HG03196 (cell line): Measurements from ENCODE around the gene ARHGAP8.

Experiments
- ATAC-seq: cut with Tn5 transposase; IDR thresholded peaks from one replicate; pipeline ENCODE4 v1.9.1; 2021; ENCODE audit not compliant: unreplicated experiment

ARHGAP8 gene

DNA sequence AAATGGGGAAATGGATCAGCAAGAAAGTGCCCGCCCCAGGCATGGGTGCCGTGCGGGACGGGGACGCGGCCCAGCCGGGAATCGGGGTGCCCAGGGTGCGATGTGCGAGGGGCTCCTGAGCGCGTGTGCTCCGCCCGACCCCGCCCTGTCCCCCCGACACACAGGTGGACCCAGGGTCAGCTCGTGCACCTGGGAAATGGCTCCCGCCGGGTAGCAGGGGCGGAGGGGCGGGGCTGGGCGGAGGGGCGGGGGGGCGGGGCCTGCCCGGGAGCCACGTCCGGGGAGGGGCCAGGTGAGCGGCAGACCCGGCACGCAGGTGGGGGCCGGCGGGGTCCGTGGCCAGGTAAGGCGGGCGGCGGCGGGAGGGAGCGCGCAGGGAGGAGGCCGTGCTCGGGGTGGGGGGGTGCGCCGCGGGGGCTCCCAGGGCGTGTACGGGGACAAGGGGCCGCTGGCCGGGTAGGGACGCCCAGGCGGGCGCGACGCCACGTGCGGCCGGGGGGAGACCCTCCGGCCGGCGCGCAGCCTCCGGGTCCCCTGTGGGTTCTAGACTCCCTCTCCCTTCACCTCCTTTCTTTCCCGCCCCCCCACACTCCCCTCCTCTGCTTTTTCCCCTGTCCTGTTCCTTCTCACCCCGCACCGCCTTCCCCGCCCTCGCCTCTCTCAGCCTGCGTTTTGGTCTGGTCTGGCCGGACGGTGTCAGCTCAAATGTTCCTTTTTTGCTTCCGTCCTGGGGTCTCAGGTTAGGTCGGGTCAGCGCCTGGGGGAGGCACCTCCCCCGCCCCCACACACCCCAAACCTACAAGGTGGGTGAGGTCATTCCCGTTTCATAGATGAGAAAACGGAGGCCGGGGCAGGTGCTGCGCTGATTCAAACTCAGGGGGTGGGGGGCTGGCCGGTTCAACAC lies at the start of gene ARHGAP8:
ARHGAP8 (plus strand) TSS at position 291 of the 904 bp plus-strand sequence. CDS start 33,953 bp downstream, outside the sequence.
- ATAC-seq = no peak

- no peak for ATAC-seq
These were observed 49.0 kb upstream of the ARHGAP8 start for GRCh38 chr22:44703255-44703870.

GRCh38 chr22:44704159-44705021 lies 48.0 kb upstream of the ARHGAP8 start:
- ATAC-seq = no peak

DNA sequence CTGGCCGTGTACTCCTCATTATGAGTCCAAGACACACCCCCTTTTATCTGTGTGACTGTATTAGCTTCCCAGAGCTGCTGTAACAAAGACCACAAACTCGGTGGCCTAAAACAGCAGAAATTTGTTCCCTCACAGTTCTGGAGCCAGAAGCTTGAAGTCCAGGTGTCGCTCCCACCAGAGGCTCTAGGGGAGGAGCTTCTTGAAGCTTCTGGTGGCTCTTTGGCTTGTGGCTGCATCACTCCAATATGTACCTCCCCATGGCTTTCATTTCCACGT lies 47.4 kb upstream of the ARHGAP8 start:
- ATAC-seq = no peak

GRCh38 chr22:44706488-44706887 lies 45.9 kb upstream of the ARHGAP8 start:
- no peak for ATAC-seq

DNA sequence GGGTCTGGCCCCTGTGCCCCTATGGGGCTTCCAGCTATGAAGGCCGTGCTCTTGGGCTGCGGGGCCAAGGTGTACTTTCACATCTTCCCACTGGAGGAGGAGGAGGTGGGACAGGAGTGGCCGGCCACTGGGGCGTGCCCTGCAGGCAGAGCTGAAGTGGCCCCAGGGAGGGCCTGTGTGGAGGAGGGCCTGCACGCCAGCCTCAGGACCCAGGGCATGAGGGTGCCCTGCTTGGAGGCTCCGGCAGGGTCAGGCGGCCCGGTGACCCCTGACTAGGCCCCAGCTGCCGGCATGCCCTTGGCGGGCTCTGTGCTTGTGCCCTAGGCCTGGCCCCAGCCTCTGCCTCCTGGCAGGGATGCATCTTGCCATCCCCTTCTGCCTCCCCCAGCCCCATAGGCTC lies 45.2 kb upstream of the ARHGAP8 start:
- no peak for ATAC-seq

DNA sequence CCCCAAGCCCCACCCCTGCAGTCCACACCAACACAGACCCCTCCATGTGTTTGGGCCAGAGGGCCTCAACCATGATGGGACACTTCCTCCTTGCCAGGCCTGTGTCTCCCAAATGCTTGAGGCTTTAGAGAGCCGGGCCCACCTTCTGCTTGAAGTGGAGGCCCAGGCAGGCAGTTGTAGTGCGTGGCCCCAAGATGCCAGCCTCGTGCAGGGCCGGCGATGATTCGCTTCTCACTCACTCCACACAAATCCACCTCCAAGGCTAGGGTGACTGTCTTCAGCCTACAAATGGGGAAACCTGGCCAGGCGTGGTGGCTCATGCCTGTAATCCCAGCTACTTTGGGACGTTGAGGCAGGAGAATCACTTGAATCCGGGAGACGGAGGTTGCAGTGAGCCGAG lies 44.6 kb upstream of the ARHGAP8 start:
- ATAC-seq = no peak

DNA sequence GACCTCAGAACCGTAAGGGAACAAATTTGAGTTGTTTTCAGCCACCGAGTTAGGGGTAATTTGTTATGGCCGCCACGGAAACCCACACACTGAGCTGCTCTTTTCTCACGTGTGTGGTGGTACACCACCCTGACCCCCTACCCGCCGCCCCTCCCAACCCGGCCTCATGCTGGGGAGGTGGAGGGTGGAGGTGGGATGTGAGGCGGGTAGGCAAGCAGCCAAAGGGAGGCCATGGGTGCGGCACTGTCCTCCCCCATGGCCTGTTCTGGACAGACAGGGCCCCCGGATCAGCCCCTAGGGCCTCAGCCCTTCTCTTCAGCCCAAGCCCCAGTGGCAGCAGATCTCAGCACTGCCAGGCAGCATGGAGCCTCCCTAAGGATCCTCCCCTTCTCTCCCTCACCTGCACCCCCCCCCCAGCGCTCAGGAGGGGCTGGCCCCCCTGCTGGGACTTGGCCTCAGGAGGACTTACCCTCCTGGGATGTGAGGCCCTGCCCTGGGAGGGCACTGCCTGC lies 42.4 kb upstream of the ARHGAP8 start:
- ATAC-seq = no peak

DNA sequence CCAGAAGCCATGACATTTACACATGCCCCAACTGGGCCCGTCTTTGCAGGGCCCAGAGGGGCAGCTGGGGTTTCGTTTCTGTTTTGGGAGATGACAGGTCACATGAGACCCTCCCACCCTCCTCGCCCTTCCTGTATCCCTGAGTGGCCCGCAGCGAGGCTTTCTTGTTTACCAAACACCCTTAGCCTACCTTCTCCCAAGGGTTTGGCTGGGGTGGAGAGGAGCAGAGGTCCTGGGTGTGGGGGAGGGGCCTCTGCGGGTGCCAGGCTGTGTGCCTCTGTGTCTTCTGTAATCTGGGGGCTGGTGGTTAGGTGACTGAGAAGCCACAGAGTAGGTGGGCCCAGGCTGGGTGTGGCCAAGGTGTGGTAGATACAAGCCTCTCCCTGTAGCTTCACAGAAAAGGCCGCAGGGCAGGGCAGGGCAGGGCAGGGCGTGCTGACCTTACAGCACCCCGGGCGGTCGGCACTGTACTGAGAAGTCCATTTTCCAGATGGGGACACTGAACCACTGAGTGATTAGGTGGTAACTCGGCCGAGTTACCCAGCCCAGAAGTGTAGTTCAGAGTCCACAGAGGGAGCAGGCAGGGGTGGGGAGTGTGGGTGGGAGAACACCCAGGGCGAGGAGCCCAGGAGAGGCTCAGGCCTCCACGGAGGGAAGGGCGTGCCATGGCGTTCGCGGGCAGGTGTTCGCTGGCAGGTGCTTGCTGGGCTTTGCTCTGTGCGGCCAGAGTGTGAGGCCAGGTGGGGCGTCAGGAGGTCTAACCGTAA lies 41.7 kb upstream of the ARHGAP8 start:
- no peak for ATAC-seq

DNA sequence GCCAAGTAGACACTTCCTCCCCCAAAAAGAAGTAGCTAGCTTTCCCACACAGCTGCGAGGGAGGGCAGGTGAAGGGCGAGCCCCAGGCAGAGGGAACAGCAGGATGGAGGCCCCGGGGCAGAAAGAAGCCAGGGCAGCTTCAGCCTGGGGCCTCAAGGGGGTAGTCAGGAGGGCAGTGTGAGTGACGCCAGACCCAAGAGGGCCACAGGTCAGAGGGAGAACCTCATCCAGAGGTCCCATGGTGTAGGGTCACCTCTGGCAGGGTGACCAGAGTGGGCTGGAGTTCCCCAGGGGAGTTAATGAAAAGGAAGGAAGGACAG lies 41.2 kb upstream of the ARHGAP8 start:
- no peak for ATAC-seq

DNA sequence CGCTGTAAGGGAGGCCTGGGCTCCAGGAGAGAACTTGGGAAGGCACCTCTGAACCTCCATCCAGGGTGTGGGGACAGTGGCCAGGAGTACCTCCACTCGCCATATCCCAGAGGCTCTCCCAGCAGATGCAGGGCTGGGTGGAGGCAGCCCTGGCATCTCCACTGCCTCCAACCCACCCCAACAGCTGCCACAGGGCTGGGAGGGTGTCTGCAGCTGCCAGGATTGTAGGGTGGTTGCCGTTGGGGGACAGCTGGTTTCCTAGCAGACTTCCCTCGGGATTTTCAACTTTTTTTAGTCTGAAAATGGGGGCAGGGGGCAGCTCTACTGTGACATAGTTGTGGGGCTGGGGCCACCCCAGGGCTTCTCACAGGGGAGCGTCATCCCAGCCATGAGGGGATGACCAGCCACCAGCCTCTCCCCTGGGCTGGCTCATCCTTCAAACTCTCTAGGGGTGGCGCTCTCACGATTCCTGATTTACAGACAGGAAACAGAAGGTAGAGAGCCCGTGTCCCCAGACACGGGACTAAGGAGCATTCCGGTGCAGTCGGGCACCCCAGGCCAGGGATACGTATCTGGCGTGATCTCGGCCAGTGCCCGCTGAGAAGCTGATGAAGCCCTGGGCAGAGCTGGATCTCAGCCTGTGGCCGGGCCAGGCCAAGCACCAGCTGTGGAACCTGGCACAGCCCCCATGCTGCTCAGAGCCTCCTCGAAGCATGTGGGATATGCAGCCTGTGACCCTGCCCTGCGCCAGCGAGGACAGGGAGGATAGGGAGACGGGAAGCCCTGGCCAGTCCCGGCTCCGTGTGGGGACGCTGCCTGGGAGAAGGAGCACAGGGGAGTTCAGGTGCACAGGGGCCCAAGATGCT lies 40.5 kb upstream of the ARHGAP8 start:
- no peak for ATAC-seq

GRCh38 chr22:44712962-44713361 lies 39.4 kb upstream of the ARHGAP8 start:
- ATAC-seq = no peak

DNA sequence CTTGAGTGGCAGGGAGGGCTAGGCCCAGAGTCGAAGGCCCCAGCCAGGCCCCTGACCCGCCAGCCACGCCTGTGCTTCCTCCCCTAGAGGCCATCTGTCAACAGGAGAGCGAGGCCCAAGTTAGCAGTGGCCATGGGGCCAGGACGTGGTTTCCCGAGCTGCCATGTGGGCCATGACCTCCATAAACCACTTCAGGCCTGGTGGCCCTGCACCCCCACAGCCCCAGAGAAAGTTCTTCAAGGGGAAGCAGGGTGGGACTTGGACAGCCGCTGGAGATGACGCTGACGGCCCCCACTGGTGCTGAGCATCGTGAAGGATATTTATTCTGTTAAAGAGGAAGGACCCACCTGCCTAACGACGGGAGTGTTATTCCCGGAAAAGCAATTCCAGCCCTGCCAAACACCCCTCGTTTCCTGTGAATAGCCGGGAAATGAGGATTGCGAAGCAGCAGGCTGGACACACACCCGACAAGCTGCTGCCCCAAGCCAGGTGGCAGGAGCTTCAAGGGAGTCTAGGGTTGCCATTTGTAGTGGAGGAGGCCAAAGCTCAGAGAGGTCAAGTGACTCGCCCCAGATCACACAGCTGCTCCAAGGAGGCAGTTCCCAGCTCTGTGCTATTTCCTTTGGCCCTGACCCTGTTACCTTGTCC lies 37.5 kb upstream of the ARHGAP8 start:
- no peak for ATAC-seq

DNA sequence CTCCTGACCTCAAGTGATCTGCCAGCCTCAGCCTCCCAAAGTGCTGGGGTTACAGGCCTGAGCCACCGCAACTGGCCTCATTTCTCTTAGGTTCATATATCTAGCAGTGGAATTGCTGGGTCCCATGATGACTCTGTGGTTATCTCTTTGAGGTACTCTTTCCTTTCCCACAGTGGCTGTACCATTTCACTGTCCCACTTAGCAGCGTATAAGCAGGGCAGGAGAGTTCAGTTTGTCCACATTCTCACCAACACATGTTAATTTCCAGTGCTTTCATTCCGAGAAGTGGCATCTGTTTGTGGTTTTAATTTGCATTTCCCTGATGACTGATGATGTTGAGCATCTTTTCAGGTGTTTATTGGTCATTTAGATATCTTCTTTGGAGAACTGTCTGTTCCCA lies 34.0 kb upstream of the ARHGAP8 start:
- no peak for ATAC-seq

DNA sequence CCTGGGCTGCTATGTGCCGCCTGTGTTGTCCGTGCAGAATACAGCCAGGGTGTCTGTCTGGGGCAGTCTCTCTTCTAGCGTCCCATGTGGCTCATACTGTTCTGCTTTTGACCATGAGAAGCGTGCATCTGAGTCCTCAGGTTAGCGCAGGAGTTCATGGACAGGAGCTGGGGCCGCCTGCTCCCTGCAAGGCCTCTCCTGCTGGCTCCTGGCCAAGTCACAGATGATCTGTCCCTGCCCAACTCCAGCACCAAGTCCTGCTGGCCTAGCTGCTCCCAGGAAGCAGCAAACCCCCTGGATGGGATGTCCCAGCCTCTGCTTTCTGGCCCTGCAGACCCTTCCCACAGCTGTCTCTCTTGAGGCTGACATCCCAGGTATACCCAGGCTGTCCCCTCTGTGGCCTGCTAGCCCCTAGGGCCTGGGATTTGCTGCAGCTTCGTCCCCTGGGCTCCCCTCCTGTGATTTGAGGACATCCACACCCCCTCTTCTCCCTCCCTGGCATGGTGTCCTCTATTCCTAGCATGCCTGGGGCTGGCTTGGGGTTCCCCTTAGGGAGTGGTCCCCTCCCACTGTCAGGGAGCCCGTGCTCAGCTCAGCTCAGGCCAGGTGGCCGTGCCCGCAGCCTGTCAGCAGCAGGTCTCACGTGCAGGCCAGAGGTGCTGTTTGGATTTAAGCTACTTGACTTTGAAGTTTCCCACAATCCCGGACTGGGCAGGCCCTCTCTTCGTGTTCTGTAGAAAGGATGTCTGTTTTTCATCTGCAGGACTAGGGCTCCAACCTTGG lies 32.6 kb upstream of the ARHGAP8 start:
- no peak for ATAC-seq

GRCh38 chr22:44721213-44721612 lies 31.2 kb upstream of the ARHGAP8 start:
- ATAC-seq = no peak

- ATAC-seq = no peak
These were observed 29.8 kb upstream of the ARHGAP8 start for GRCh38 chr22:44722611-44723010.

- ATAC-seq = no peak
These were observed 28.6 kb upstream of the ARHGAP8 start for GRCh38 chr22:44723801-44724200.

DNA sequence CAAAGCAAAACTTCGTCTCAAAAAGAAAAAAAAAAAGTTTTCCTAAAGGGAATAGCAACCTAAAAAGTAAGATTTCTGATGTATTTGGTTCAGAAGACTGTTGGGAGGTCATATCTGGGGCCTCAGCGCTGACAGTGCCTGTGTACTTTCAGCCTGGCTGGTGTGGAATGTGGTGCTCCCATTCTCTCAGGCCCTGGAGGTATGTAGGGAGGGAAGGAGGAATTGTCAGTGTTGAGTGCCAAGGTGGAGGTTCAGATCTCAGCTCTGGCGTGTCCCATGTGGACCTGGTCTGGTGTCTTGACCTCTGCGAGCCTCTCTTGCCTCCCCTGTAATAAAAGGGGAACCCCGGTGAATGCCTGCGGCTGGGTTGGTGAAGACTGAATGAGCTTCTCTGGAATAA lies 28.0 kb upstream of the ARHGAP8 start:
- no peak for ATAC-seq
